HL-60 (cell line): ENCODE results near the gene CD7.

Source experiments
- CTCF ChIP-seq: IDR thresholded peaks from one replicate; pipeline ENCODE4 v1.5.1; 2011; ENCODE audit warnings: low read length, control low read depth, inconsistent platforms; ENCODE audit not compliant: insufficient read depth
- REST ChIP-seq: IDR thresholded peaks from 2 replicates; pipeline ENCODE4 v1.6.1; 2012; ENCODE audit warnings: low read depth; ENCODE audit not compliant: insufficient replicate concordance

- no peak for TF ChIP-seq REST
- no peak for TF ChIP-seq CTCF
These were observed 38.5 kb downstream of the CD7 start for GRCh38 chr17:82278786-82279391.
